Subcutaneous abdominal adipose tissue (tissue), 5 donors: ENCODE measurements around the gene WDR70.
"Not testable (repeated sequence)": the region's sequence is repeated elsewhere in the genome, so short reads cannot be mapped to it uniquely, and the experiment has no call there.

Experiments used
- H3K27ac ChIP-seq: one replicate; pipeline ENCODE4 v1.7.0; 2013; ENCODE audit warnings: low read depth, mild to moderate bottlenecking, inconsistent platforms, low read length, moderate library complexity
- H3K27me3 ChIP-seq, 5 donors: one replicate each; pipeline ENCODE4 v1.7.0; 2013; ENCODE audit warnings: low read length in 5 of 5, inconsistent platforms in 1 of 5; ENCODE audit not compliant: control insufficient read depth in 5 of 5, insufficient read depth in 4 of 5
- H3K36me3 ChIP-seq, 5 donors: one replicate each; pipeline ENCODE4 v1.7.0; 2013; ENCODE audit warnings: low read length in 5 of 5; ENCODE audit not compliant: control insufficient read depth in 5 of 5, insufficient read depth in 5 of 5
- H3K4me1 ChIP-seq, 5 donors: one replicate each; pipeline ENCODE4 v1.7.0; 2013; ENCODE audit warnings: low read length in 5 of 5, mild to moderate bottlenecking in 3 of 5, moderate library complexity in 1 of 5; ENCODE audit not compliant: control insufficient read depth in 5 of 5, insufficient read depth in 5 of 5
- H3K4me3 ChIP-seq, 5 donors: one replicate each; pipeline ENCODE4 v1.7.0; 2013; ENCODE audit warnings: low read length in 5 of 5, low read depth in 1 of 5
- H3K9ac ChIP-seq, 5 donors: one replicate each; pipeline ENCODE4 v1.7.0; 2013; ENCODE audit warnings: low read length in 5 of 5, mild to moderate bottlenecking in 4 of 5, moderate library complexity in 3 of 5
- H3K9me3 ChIP-seq, 5 donors: one replicate each; pipeline ENCODE4 v1.7.0; 2013; ENCODE audit warnings: low read length in 5 of 5; ENCODE audit not compliant: control insufficient read depth in 5 of 5
- donor health status: healthy.
- donor health status: healthy.
- donor health status: healthy.
- donor health status: healthy.
- donor health status: healthy.

Gene WDR70

GRCh38 chr5:37787742-37788141 is 408.6 kb downstream of the WDR70 start:
- Histone ChIP-seq H3K27ac (no peak overlapping the region), H3K36me3 (no peaks in the 10 kb centered on the region), H3K9ac (no peak overlapping the region), H3K9me3 (peaks cover 0 to 6% (median 1%) of the 10 kb centered on the region in 5 donors), H3K4me1 (no peaks in the 10 kb centered on the region), H3K4me3 (no peak overlapping the region), H3K27me3 (no peaks in the 10 kb centered on the region)

DNA sequence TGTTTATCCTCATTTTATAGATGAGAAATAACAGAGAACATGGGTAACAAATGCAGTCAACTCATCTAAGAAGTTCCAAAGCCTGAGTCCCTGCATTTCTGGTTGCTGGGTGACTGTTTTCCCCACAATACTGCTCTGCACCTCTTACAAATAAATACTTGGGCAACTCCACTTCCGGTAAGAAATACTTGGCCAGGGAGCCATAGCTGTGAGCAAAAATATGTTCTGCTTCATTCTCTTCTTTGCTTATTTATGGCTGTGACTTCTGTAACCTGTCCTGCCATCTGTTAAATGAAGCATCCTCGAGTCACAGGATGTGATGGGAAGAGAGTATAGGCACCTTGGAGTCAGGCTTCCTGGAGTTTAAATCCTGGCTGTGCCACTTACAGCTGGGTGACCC is 410.9 kb downstream of the WDR70 start:
- Histone ChIP-seq H3K4me1 (no peaks in the 10 kb centered on the region), H3K9me3 (peaks cover 2 to 18% (median 10%) of the 10 kb centered on the region in 5 donors), H3K36me3 (no peaks in the 10 kb centered on the region), H3K27ac (no peak overlapping the region), H3K4me3 (no peak overlapping the region), H3K9ac (no peak overlapping the region), H3K27me3 (no peaks in the 10 kb centered on the region)

- no peaks in the 10 kb centered on the region for H3K4me1 ChIP-seq
- no peak overlapping the region for H3K4me3 ChIP-seq
- H3K9me3 ChIP-seq: peaks cover 2 to 28% (median 20%) of the 10 kb centered on the region in 5 donors
- no peak overlapping the region for H3K9ac ChIP-seq
- no peak overlapping the region for H3K27ac ChIP-seq
- no peaks in the 10 kb centered on the region for H3K36me3 ChIP-seq
- H3K27me3 ChIP-seq: no peaks in the 10 kb centered on the region
Observed at GRCh38 chr5:37791321-37791720, 412.2 kb downstream of the WDR70 start.

DNA sequence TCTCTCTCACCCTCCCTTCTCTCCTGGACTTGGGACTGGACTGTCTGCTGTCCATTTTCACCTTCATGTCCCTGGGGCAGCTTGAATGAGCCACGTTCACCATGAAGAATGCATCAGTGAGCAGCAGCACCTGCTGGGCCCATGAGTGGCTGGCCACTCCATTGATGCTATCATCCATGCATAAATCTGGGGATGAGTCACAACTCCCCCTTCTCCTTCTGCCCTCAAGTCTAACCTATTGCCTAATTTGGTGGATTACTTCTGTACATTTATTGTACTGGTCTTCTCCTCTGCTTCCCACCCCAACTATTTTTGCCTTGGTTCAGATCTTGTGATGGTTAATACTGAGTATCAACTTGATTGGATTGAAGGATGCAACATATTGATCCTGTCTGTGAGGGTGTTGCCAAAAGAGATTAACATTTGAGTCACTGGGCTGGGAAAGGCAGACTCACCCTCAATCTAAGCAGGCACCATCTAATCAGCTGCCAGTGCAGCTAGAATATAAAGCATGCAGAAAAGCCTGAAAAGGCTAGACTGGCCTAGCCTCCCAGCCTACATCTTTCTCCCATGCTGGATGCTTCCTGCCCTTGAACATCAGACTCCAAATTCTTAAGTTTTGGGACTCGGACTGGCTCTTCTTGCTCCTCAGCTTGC is 414.0 kb downstream of the WDR70 start:
- Histone ChIP-seq H3K27ac (no peak overlapping the region), H3K4me1 (no peaks in the 10 kb centered on the region), H3K27me3 (no peaks in the 10 kb centered on the region), H3K36me3 (no peaks in the 10 kb centered on the region), H3K9ac (no peak overlapping the region), H3K9me3 (peaks cover 2 to 36% (median 22%) of the 10 kb centered on the region in 5 donors), H3K4me3 (no peak overlapping the region)

GRCh38 chr5:37795292-37795691 is 416.2 kb downstream of the WDR70 start:
- H3K9me3 ChIP-seq: peaks cover 2 to 38% (median 22%) of the 10 kb centered on the region in 5 donors
- not testable (repeated sequence) for H3K4me3 ChIP-seq, H3K27me3 ChIP-seq, H3K36me3 ChIP-seq, H3K27ac ChIP-seq, H3K9ac ChIP-seq, H3K4me1 ChIP-seq

DNA sequence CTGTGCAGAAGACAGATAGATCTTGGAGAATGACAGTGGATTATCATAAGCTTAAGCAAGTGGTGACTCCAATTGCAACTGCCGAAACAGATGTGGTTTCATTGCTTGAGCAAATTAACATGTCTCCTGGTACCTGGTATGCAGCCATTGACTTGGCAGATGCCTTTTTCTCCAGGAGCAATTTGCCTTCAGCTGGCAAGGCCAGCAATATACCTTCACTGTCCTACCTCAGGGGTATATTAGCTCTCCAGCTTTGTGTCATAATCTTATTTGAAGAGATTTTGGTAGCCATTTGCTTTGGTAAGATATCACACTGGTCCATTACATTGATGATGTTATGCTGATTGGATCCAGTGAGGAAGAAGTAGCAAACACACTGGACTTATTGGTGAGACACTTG is 417.3 kb downstream of the WDR70 start:
- not testable (repeated sequence) for H3K4me3 ChIP-seq, H3K27me3 ChIP-seq, H3K36me3 ChIP-seq, H3K27ac ChIP-seq, H3K4me1 ChIP-seq, H3K9ac ChIP-seq
- H3K9me3 ChIP-seq: peaks cover 2 to 38% (median 22%) of the 10 kb centered on the region in 5 donors

DNA sequence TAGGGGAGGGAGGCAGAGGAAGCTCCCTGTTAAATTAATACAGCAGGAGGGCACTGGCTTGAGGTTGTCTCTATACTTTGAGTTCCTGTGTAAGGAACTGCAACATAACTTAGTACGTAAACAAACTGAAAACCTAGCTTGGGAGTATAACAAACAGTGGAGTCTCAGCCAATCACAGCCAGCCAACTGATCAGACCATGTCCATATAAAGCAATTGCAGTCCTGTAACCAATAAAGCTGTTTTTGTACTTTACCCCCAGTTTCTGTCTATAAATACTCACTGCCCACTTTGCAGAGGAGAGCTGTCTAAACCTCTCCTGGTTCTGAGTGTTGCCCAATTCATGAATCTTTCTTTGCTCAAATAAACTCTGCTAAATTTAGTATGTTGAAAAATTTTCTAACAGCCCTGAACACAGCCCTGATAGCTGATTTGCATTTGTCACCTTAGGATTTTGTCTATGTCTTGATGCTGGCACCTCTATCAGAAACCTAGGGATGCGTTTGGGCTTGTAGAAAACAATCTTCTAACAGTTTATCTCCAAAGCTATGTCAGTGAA is 420.8 kb downstream of the WDR70 start:
- Histone ChIP-seq H3K4me1 (no peaks in the 10 kb centered on the region), H3K9ac (no peak overlapping the region), H3K27ac (no peak overlapping the region), H3K36me3 (no peaks in the 10 kb centered on the region), H3K27me3 (no peaks in the 10 kb centered on the region), H3K4me3 (no peak overlapping the region), H3K9me3 (peaks cover 0 to 20% (median 9%) of the 10 kb centered on the region in 5 donors)

DNA sequence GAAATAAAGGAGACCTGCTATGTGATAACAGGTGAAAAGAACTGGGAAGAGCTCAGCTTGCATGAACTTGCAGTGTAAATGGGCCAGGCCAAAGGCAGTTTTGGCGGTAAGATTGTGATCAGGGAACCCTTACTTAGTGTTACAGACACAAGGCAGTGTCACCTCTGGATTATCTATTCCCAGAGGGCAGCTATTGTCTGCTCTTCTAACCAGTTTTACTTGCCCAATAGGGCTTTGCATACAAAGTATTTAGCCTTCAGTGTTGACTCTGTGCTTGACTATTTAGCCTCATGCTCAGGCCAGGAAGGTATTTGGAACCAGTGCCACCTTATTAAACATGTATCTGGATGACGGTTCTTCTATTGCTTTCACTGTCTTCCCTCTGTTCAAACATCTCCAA is 422.4 kb downstream of the WDR70 start:
- no peaks in the 10 kb centered on the region for H3K36me3 ChIP-seq
- H3K9ac ChIP-seq: no peak overlapping the region
- H3K27ac ChIP-seq: no peak overlapping the region
- no peak overlapping the region for H3K4me3 ChIP-seq
- H3K4me1 ChIP-seq: no peaks in the 10 kb centered on the region
- peaks cover 0 to 9% (median under 1%) of the 10 kb centered on the region in 5 donors for H3K9me3 ChIP-seq
- H3K27me3 ChIP-seq: peaks cover 0 to 4% (median 0%) of the 10 kb centered on the region in 5 donors
